ENCODE measurements around the gene NDST4.

The NDST4 gene

GRCh38 chr4:115113506-115114106 is at the start of gene NDST4:
Gene NDST4 (minus strand): TSS chr4:115113620. CDS start chr4:115077036, 36,584 bp downstream.
- DNase-seq (ENCODE audit: low read depth): no peak

GRCh38 chr4:115159141-115159540 is 45.7 kb upstream of the NDST4 start:
- no peak for DNase-seq (ENCODE audit: low read depth)

GRCh38 chr4:115158296-115158695 is 44.9 kb upstream of the NDST4 start:
- DNase-seq (ENCODE audit: low read depth): no peak

- DNase-seq (ENCODE audit: low read depth): no peak
These were observed 41.4 kb upstream of the NDST4 start for GRCh38 chr4:115154826-115155225.

GRCh38 chr4:115152965-115153364 is 39.5 kb upstream of the NDST4 start:
- DNase-seq (ENCODE audit: low read depth): no peak

GRCh38 chr4:115152081-115152480 is 38.7 kb upstream of the NDST4 start:
- DNase-seq (ENCODE audit: low read depth): no peak

- no peak for DNase-seq (ENCODE audit: low read depth)
These were observed 35.7 kb upstream of the NDST4 start for GRCh38 chr4:115149106-115149505.

- no peak for DNase-seq (ENCODE audit: low read depth)
These were observed 32.2 kb upstream of the NDST4 start for GRCh38 chr4:115145393-115146160.

GRCh38 chr4:115128037-115128436 is 14.6 kb upstream of the NDST4 start:
- no peak for DNase-seq (ENCODE audit: low read depth)

GRCh38 chr4:115126491-115126890 is 13.1 kb upstream of the NDST4 start:
- no peak for DNase-seq (ENCODE audit: low read depth)

GRCh38 chr4:115121351-115122043 is 8.1 kb upstream of the NDST4 start:
- DNase-seq (ENCODE audit: low read depth): no peak

- no peak for DNase-seq (ENCODE audit: low read depth)
These were observed 6.5 kb upstream of the NDST4 start for GRCh38 chr4:115119804-115120352.

GRCh38 chr4:115117651-115118050 is 4.2 kb upstream of the NDST4 start:
- no peak for DNase-seq (ENCODE audit: low read depth)

GRCh38 chr4:115110191-115111181 is 2.9 kb downstream of the NDST4 start:
- DNase-seq (ENCODE audit: low read depth): no peak

GRCh38 chr4:115108850-115109249 is 4.6 kb downstream of the NDST4 start:
- DNase-seq (ENCODE audit: low read depth): no peak

GRCh38 chr4:115107411-115107810 is 6.0 kb downstream of the NDST4 start:
- DNase-seq (ENCODE audit: low read depth): no peak

- DNase-seq (ENCODE audit: low read depth): no peak
These were observed 11.7 kb downstream of the NDST4 start for GRCh38 chr4:115101675-115102074.

GRCh38 chr4:115090483-115091075 is 22.8 kb downstream of the NDST4 start:
- no peak for DNase-seq (ENCODE audit: low read depth)

GRCh38 chr4:115082633-115083032 is 30.8 kb downstream of the NDST4 start:
- no peak for DNase-seq (ENCODE audit: low read depth)

- no peak for DNase-seq (ENCODE audit: low read depth)
These were observed 36.7 kb downstream of the NDST4 start for GRCh38 chr4:115076691-115077090.

GRCh38 chr4:115058533-115058932 is 54.9 kb downstream of the NDST4 start:
- no peak for DNase-seq (ENCODE audit: low read depth)

Measured in T-helper 22 cell (primary cell).